GM18868 (cell line): ENCODE measurements around the gene ATG4B.
A peak's percentile ranks its signal among the peaks of the same experiment; 100 is the strongest.

ENCODE experiments used
- ATAC-seq: cut with Tn5 transposase; IDR thresholded peaks from one replicate; pipeline ENCODE4 v1.9.1; 2021; ENCODE audit warnings: mild to moderate bottlenecking, moderate library complexity; ENCODE audit not compliant: unreplicated experiment

ATG4B gene

DNA sequence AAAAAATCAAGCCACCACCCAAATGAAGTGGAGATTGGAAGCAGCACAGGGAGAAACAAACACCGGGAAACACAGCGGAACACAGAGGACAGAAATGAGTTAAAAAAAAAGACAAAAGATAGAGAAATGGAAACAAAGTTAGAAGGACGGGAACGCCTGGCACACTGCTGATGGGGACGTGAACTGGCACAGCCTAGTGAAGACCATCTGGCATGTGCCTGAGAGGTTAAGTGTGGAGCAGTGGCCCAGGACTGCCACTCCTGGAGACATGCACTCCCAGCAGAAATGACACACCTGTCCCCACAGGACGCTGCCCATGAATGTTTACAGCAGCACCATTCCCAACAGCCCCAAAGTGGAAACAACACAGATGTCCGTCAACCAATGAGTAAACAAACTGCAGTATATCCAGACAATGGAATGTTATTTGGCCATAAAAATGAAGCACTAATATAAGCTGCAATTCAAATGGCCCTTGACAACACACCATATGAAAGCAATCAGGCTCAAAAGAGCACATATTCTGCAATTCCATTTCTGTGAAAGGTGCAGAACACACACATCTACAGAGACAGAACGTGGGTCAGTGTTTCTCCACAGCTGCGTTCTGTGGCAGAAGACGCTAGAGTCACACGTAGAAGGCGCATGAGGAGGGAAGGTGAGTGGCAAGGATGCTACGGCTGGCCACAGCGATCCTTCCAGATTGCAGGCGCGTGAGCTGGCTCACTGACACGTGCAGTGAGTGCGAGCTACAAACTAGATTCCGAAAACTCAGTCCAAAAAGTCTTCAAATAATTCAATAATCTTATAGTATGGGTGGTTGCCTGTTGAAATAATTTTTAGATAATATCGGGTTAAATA lies 25.1 kb upstream of the ATG4B start:
- ATAC-seq, result no peak

DNA sequence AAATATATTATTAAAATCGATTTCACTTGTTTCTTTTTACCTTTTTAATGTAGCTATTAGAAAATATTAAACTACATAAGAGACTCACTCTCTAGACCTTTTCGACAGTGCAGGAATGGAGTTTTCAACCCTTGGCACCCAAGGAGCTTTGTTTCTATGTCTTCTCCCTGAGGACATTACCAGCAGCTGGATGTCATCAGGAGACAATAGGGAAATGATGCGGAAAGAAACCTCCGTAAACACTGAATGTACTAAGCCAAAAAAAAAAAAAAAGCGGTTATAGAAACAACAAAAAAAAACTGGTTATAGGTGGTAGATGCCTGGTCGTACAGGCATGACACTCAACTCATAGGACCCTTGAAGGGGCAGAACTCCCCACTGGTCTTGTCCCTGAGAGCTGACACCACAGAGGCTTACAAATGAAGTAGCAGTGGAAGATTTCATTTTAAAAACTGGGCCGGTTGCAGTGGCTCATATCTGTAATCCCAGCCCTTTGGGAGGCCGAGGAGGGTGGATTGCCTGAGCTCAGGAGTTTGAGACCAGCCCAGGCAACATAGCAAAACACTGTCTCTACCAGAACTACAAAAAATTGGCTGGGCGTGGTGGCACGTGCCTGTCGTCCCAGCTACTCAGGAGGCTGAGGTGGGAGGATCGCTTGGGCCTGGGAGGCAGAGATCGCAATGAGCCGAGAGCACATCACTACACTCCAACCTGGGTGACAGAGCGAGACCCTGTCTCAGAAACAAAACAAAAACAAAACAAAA lies 24.3 kb upstream of the ATG4B start:
- ATAC-seq, result no peak

DNA sequence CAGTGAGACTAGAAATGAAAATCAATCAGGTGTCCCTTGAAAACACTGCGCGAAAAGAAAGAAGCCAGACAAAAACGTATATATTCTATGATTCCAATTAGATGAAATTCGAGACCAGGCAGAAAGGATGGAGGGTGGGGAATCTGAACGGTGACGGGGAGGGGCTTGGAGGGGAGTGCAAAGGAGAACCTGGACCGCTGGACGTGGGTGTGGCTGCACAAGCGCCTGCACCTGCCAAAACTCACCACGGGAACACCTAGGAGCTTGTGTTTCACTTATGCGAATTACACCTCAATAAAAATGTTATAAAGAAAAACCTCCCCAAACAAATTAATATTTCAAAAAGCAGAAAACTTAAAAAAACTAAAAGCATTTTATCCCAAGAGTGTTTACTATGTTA lies 22.5 kb upstream of the ATG4B start:
- ATAC-seq, result no peak

DNA sequence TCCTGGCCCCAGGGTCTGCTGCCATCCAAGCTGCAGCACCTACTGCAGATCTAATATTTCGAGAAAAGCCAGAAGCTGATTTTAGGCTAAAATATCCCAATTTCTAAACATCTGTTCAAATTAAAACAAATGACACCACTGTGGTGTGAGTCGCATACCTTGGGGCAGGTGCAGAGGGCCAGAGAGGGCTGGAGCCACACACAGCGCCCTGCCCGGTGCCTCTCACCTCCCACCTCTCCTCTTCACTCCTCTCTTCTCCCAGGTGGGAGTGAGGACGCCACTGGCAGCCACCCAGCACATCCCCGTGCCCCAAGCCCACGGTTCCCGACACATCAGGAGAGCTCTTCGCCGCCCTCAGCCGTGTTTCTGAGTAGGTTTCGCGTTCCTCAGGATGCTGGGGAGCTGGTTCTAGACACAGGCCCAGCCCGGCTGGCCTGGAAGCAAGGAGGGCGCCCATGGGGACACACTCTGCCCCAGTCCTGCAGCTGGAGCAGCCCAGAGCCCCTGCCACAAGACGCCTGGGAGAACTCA lies 21.9 kb upstream of the ATG4B start:
- ATAC-seq, result no peak

DNA sequence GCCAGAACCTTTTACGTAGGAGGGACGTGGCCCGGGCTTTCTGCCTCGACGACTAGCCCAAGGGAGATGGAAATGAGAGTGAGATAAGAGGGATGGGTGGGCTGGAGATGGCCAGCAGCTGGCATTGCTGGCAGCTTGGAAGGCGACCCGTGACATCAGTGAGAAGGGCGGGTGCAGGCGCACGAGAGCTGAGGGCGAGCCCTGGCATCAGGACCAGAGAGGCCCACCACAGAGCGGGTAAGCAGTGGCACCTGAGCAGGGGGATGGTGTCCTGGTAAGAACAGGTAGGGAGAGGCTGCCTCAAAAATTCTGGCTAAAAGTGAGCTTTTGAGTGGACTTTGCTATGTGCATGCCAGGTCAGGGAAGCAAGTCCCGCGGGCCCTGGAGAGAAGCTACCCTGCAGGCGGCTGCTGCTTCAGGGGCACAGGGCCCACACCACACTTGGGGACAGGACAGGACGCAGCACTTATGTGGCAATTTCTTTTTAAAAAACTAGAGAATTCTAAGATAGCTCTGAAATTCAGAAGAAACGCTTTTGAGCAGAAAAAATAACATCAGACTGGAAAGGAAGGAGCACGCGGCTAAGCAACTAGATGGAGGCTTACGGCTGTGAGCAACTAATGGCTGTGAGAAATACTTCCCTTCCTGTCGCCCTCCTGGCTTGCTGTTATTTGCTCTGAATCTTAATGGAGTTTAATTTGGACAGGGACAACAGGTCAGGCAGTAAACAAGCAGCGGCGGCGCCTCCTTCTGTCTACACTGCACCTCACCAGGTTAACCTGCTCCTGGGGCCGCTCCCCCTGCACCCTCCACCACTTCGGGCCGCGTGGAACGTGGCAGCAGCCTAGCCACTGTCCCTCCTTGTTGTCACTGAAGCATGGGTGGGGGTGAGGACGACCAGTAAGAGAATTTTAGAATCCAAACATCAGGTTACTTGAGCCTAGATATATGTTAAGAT lies 21.0 kb upstream of the ATG4B start:
- no peak for ATAC-seq

DNA sequence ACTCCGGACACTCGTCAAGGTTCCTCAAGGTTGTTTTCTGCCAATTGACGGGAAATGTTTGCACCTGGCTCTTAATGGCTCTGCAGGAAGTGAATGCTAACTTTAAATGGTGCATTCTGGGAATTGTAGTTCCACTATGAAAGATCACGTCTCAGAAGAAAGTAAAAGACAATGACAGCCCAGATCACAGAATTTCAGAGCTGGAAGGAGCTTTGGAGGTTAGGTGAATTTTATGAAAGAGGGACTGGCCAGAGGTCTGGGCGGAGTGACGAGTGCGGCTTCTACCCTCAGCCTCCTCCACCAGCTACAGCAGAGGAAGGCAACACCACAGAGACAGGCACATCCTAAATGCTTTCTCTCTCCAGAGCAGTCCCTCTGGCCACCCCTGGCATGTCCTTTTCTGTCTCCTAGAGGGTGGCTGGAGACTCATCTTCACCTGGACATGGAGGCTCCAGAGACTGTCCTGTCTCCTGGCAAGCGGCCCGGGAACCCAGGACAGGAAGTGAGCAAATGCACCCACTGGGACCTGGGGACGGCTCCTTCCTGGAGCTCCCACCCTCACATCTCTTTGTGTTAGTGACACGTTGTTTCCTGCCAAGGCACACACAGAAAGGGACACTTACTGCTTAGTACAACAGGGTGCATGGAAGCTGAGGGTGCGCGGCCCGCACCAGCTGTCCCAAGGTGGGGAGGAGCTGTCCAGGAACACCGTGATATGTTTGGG lies 19.9 kb upstream of the ATG4B start:
- ATAC-seq, result no peak

DNA sequence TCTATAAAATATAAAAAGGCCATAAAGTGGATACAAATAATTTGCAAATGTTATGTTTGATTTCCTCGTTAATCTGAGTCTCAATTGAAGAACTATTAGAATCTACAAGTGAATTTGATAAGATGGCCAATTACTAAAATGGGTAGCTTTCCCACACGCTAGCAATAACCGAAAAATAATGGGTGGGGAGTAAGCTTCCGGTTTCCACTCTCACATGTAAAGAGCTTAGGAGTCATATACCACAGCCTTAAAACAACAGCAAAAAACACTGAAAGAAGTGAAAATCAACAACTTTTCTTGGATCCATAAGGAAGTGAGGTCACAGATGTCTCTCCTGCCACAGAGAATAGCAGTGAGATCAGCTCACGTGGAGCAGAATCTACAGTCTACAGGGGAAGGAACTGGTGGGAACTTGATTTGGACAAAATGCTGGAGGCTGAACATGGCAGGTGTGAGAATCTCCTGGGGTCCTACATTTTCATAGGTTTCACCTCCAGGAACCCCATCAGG lies 19.1 kb upstream of the ATG4B start:
- no peak for ATAC-seq

DNA sequence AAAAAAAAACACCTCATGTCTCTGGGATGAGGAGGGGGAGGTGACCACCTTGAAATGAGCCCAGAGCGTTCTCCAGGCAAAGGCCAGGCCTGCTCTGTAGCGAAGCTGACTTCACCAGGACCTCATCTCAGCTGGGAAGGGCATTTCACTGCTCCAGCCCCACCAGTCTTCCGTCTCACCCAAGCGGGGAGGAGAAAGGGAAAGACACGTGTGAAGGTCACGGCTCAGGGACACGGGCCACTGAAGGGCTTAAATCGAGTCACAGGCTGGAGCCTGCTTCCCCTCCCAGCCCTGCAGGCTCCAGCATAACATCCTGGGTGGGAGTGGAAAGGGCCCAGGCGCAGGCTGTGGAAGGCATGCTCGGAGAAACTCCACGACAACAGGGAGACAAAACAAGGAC lies 18.7 kb upstream of the ATG4B start:
- no peak for ATAC-seq

DNA sequence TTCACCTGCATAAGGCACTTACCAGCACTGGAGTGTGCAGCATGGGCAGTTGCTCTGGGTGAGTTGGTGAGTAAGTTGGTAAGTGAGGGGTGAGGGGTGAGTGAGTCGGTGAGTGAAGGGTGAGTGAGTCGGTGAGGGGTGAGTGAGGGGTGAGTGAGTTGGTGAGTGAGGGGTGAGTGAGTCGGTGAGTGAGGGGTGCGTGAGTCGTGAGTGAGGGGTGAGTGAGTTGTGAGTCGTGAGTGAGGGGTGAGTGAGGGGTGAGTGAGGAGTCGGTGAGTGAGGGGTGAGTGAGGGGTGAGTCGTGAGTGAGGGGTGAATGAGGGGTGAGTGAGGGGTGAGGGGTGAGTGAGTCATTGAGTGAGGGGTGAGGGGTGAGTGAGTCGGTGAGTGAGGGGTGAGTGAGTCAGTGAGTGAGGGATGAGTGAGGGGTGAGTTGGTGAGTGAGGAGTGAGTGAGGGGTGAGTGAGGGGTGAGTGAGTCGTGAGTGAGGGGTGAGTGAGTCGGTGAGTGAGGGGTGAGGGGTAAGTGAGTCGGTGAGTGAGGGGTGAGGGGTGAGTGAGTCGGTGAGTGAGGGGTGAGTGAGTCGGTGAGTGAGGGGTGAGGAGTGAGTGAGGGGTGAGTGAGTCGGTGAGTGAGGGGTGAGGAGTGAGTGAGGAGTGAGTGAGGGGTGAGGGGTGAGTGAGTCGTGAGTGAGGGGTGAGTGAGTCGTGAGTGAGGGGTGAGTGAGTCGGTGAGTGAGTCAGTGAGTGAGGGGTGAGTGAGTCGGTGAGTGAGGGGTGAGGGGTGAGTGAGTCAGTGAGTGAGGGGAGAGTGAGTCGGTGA lies 17.7 kb upstream of the ATG4B start:
- ATAC-seq, result no peak

DNA sequence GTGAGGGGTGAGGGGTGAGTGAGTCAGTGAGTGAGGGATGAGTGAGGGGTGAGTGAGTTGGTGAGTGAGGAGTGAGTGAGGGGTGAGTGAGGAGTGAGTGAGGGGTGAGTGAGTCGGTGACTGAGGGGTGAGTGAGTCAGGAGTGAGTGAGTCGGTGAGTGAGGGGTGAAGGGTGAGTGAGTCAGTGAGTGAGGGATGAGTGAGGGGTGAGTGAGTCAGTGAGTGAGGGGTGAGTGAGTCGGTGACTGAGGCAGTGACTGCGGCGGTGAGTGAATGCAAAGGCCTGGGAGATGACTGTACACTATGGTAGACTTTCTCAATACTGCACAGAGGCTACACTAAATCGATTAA lies 17.1 kb upstream of the ATG4B start:
- ATAC-seq, result no peak

DNA sequence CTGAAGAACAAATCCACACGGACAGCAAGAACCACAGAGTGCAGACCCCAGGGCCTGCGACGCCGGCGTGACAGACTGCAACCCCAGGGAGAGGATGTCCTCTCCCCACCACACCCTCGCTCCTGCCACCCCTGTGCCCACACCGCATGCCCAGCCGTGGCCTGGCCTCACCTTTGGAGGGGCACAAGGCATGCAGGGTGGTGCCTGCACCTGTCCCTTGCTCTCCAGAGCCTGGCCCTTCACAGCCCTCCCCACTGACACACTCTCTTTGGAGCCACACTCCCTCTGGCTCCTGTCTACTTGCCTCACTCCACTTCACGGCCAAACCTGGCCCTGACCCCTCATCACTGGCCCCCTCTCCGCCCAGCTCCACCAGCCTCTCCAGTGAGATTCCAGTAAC lies 9.8 kb upstream of the ATG4B start:
- no peak for ATAC-seq

DNA sequence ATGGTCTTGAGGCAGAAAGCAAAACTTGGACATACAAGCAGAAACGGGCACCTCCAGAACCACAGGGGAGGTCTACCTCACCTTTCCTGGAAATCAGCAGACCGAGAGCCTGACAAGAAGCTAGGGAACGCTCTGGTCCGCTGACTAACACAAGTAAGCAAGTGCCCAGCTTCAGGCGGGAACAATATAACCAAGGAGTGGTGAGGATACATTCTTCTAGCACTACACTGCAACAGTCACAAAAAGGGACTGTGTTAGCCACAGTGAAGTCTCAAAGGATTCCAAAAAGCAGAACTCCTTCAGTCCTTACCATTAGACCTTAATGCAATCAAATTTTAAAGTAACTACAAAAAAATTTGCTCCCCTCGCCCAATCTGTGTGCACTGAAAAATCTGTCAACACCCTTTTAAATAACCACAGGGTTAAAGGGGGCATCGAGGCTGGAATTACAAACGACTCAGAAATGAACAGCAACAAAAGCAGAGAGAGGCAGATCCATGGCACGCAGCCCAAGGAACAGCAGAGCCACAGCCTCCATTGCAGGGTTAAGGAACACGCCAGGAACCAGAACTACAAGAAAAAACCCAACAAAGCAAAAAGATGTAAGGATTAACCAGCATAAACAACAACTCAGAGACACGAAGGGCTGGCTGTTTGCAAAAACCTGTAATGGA lies 7.6 kb upstream of the ATG4B start:
- ATAC-seq, result no peak

DNA sequence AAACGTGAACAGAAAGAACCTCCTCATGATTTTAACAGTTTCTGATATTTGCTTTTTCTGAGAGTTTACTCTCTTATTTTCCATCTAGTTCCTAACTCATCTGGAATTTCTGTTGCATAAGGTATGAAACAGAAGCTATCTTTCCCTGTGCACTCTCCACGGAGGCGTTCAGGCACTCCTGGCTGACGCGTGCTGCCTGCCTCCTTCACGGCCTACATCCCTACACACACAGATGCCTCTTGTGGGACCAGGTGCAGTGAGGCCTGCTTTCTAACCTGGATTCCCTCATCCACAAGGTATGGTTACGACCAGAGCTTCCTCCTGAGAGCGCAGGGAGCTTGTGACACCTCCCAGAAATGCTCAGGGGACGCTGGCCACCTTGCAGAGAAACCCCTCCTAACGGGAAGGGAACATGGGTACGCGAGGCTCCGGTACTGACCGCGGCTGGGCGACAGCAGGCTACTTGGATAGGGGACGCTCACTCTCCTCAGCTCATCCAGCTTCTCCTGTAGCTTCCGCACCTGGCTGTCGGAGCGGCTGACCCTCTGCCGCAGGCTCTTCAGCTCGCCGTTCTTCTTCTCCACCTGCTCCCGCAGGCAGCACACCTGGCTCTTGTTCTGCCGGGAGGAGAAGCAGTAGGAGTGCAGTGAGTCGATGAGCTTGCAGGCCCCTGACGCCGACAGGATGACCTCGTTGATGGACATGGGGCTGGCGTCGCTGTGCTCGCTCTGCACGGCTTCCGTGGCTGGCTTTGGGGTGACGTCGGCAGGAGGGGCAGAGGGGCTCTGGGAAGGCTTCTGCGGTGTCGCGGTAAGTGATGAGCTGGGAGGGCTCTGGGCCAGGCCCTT lies 4.8 kb upstream of the ATG4B start:
- ATAC-seq, result no peak

DNA sequence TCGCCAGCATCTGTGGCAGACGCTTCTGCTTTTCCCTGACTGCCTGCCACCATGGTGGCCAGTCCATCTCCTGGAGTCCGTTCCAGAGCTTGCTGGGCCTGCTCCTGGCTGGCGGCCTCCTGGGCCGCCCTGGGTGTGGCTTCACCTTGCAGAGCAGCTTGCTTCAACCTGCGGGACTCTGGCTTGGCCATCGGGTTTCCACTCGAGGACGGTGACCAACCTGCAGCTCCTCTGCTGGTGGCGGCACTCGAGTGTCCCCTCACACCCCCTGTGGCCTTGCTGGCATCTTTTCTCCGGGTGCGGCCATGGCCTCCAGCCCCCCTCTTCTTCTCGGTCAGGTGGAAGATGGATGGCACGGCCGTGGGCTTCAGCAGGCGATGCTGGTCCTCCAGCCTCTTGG lies 3.9 kb upstream of the ATG4B start:
- ATAC-seq, result no peak

DNA sequence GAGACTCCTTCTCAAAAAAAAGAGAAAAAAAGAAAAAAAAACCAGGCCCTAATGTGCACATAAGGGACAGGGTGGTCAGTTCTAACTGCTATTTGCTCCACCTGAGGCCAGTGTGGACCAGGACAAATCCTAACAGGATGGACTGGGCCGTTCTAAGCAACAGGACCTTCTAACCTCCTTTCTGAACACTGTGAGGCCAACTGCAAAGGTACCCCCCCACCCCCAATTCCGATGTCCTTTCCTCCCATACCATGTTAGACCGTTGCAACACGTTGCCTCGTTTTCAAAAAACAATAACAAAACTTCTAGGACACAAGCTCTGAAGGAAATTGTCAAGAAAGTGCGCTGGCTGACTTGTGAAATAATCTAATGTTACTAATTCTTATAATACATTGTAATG lies 1.7 kb upstream of the ATG4B start:
- ATAC-seq, result no peak

DNA sequence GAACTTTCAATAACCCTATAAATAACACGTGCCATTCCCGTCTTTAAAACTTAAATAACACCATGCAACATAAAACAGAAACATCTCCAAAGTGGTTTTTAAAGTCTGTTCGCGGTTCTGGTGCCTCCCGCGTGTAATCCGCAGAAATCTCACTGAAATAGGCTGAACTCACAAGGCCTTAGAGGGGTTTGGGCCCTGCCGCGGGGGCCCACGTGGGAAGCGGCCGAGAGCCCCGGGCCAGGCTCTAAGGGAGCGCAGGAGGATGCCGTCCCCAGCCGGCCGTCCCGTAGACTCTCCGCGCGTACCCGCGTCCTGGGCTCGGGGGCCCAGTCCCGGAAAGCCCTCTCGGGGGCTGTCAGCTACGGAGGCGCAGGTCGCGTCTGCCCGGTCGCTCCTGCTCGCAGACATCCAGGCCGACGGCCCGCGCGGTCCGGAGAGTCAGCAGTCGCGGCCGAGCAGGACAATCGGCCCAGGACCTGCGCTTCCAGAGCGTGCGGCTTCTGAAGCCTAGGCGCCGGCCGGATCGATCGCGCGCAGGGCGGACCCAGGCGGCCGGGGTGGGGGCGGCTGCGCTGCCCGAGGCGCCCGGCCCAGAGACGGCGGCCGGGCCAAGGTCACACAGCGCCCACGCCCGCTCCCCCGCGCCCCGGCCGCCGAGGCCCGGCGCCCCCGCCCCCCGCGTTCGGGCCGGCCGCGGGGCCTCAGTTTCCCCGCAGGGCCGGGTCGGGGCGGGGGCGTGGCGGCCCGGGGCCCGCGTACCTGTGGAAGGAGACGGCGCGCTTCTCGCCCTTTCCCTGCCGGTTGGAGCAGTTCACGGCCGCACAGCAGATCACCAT lies 1.1 kb upstream of the ATG4B start:
- ATAC-seq, result peak; percentile 30
